HG03575 (cell line): ENCODE measurements around the gene TSPAN33.
A peak's percentile ranks its signal among the peaks of the same experiment; 100 is the strongest.
"Not testable (repeated sequence)": the region's sequence is repeated elsewhere in the genome, so short reads cannot be mapped to it uniquely, and the experiment has no call there.

ENCODE experiments used
- ATAC-seq: cut with Tn5 transposase; IDR thresholded peaks from one replicate; pipeline ENCODE4 v1.9.1; 2021; ENCODE audit not compliant: unreplicated experiment, insufficient number of reproducible peaks, low FRiP score; ENCODE audit errors: extremely low read depth

TSPAN33 gene, protein sequence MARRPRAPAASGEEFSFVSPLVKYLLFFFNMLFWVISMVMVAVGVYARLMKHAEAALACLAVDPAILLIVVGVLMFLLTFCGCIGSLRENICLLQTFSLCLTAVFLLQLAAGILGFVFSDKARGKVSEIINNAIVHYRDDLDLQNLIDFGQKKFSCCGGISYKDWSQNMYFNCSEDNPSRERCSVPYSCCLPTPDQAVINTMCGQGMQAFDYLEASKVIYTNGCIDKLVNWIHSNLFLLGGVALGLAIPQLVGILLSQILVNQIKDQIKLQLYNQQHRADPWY

GRCh38 chr7:129144095-129144833, at the start of gene TSPAN33:
TSPAN33 (plus strand) TSS chr7:129144707; CDS start chr7:129144981, 274 bp downstream.
- no peak for ATAC-seq

DNA sequence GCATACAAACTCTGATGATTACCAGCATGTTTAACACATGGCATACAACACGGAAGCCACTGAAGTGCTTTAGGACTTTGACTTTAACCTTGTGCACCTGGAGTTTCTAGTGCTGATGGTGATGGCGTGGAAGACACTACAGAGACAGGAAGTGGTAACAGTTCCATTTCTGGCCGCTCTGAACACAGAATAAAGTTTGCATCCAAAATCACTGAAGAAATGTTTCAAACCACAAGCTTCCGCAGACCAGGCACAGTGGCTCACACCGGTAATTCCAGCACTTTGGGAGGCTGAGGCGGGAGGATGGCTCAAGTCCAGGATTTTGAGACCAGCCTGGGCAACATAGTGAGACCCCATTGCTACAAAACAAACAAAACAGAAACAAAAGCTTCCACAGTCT, 49.2 kb upstream of the TSPAN33 start:
- ATAC-seq, result no peak

DNA sequence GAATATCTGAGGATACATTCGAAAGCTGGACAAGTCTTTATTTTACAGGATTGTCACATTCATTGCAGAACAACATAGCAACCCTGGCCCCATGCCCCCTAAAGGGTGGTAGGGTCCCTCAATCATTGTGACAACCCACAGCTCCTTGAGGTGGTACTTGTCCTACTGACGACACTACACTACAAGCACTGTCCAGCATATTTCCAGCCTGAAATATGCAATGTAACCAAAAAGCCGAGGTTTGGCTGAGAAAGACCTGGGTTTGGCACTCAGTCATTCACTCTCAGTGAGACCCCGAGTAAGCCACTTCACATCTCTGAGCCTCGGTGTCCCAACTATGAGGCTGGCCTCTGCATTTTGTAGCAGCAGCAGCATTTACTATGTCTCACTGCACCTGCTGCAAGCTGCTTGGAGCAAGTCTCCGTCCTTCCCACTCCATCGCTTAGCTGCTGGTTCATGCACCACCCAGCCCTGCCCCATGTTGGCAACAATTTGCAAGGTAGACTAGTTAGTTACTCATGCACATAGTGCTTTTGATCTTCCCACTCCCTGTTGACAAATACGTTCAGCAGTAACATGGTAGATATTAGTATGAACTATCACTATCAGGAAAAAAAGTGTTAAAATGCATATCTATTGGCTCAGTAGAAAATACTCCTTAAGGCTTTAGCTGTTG, 46.0 kb upstream of the TSPAN33 start:
- no peak for ATAC-seq

- no peak for ATAC-seq
These were observed 43.7 kb upstream of the TSPAN33 start for GRCh38 chr7:129100827-129101166.

DNA sequence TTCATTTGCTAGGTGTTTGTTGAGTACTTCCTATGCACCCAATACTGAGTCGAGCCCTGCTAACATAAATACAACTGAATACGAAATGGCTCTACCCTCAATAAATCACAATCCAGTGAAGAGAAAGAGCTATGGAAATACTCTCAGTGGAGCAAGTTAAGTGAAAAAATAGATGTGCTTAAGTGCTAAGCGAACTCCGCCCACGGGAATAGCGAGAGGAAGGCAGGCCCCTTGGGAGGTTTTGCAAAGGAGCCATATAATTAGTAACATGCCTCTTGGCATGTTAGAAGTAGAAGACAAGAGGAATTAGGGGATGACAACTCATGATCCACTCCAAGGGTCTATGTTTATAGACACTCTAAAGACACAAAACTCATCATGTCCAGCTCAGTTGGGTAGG, 42.8 kb upstream of the TSPAN33 start:
- no peak for ATAC-seq

DNA sequence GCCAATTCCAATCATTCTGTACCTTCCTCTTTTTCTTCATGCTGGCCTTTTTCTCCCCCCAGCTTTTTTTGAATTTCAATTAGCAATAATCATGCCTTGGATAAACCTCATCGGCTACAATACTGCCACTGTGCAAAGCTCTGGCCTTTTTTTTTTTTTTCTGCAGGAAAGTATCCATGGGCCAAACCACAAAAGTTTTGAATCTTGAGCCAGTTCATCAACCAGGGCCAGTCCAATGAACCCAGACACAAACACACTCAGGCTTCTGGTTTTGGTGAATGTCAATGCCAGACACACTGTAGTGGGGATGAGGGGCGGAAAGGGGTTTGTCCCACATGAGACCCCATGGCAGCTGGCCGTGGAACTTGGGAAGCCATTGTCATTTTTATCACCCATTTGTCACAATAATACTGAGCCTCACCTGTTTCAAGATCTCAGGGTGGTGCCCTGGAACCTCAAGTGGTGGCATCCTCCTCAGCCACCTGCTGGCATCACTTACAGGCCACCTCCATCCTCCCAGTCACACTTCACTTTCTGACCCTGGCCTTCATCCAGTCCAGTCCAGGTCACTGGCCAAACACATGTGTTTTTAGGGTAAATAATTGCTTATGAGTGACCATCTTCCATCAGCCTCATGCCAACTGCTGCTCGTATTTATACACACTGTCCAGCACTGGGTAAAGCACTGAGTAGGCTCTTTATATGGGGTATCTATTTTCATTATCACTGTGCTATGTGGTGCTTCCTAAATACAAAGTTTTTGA, 40.8 kb upstream of the TSPAN33 start:
- ATAC-seq, result no peak

DNA sequence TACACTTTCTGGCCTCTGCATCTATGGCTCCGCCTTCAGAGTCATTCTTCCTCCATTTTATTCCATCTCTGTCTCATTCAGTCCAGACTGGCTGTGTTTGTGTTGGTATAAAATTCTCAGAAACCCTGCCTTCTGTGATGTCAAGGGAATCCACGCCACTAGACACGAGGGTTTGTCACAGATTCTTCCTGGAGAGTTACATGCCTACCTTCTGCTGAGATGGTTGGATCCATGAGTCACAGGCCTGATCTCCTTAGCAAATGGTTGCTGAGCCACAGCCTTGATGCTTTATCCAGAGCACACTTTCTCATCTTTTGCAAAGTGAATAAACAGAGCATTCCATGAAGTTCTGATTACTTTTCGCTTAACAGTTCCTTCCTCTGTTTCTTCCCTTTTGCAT, 35.9 kb upstream of the TSPAN33 start:
- no peak for ATAC-seq

- ATAC-seq, result no peak
These were observed 34.1 kb upstream of the TSPAN33 start for GRCh38 chr7:129110258-129110981.

DNA sequence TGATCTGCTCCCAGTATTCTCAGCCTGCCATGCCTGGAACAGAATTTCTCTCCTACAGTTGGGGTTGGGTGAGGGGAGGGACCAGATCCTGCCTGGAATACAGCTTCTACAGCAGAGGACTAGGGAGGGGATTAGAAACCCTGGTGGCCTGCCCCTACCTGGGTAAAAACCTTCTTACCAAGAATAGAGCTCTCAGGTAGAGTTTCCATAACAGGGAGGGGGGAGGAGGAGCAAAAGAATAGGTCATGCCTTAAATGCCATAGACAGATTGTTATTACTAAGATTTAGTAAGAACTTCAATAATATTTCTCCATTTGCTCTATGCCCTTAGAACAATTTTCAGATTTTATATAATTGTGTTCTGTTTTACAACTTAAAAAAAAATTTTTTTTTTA, 33.5 kb upstream of the TSPAN33 start:
- ATAC-seq, result no peak

DNA sequence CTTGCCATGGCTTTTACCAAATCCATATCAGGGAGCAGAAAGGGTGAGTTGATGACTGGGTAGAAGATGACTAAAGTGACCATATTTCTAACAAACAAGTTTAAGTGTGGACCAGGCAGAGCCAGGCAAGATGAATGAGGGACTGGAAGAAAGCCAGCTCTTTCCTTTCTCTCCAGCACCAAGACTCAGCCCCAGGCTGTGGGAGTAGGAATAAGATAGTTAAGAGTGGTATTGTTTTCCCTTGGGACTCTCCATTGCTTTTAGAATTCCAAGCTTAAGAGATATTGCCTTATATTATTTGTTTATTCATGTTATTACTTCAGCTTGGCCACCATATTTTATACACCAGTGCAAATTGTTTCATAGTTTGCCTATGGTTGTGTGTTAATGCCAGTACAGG, 28.8 kb upstream of the TSPAN33 start:
- no peak for ATAC-seq

DNA sequence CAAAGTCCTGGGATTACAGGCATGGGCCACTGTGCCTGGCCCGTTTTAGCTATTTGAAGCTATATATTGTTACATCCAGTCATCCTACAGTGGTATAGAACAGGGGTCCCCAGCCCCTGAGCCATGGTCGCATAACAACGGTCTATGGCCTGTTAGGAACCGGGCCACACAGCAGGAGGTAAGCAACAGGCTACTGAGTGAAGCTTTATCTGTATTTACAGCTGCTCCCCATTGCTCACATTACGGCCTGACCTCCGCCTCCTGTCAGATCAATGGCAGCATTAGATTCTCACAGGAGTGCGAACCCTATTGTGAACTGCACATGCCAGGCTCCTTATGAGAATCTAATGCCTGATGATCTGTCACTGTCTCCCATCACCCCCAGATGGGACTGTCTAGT, 26.3 kb upstream of the TSPAN33 start:
- no peak for ATAC-seq

- ATAC-seq, result no peak
These were observed 25.5 kb upstream of the TSPAN33 start for GRCh38 chr7:129118976-129119375.

GRCh38 chr7:129121501-129122077, 22.9 kb upstream of the TSPAN33 start:
- ATAC-seq, result not testable (repeated sequence)

GRCh38 chr7:129122078-129122750, 22.3 kb upstream of the TSPAN33 start:
- ATAC-seq, result peak; percentile 34

DNA sequence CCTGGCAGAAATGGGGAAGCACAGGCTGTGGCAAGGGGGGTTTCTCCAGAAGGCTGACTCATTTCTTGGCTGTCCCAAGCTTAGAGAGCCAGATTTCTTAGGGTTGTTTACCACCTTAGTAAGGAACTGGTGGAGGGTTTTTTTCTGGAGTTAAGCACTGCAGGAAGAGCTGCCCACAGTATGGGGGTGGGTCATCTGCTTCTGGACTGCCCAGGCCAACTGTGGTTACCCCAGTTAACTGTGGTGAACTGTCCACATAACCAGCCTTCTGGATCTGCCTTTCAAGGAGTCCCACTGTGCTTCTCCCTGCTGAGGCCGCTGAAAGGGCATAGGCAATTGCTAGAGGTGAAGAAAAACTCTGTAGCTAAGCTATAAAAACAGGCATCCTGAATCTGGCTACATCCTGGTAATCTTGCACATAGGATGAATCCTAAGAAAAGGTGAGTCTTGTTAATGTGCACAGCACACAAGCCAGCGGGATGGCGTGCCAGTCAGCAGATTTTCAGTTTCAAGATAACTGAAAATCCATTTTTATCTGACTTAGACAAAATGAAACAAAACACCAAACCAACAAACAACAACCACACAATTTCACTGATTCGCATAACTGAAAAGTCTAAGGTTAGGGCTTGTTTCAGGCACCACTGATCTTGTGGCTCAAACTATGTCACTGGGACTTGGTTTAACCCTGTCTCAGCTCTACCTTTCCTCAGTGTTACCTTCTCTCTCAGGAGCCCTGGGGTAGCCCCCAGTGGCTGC, 21.6 kb upstream of the TSPAN33 start:
- ATAC-seq, result peak; percentile 52

DNA sequence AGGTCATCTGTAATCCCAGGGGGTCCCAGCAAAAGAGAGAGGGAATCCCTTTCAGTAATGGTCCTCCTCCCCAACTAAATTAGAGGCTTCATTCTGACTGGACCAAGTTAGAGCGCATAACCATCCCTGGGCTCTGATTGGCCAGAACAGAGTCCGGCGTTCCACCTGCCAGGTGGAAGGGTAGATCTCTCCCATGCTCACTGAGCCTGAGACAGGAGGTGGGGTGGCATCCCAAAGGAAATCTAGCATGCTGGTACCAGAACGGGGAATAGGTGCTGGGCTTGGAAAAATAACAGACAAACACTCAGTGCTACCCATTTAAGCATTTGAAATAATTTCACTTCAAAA, 21.0 kb upstream of the TSPAN33 start:
- ATAC-seq, result no peak

DNA sequence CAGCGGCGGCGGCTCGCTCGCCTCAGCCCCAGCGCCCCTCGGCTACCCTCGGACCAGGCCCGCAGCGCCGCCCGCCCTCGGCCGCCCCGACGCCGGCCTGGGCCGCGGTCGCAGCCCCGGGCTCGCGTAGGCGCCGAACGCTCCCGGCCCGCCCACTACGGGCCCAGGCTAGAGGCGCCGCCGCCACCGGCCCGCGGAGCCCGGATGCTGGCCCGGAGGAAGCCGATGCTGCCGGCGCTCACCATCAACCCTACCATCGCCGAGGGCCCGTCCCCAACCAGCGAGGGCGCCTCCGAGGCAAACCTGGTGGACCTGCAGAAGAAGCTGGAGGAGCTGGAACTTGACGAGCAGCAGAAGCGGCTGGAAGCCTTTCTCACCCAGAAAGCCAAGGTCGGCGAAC, 18.2 kb upstream of the TSPAN33 start:
- ATAC-seq, result no peak

- no peak for ATAC-seq
These were observed 17.4 kb upstream of the TSPAN33 start for GRCh38 chr7:129127154-129127553.
